Natural killer cell (primary cell): ENCODE results near the gene ACVR1. TPM values are rescaled to one million over a fixed set of nuclear protein-coding genes. Genes with fewer than 3 reads are reported as not detected.

Source experiments
- ATAC-seq, 3 donors: fragments of 150-1000 bp in 2 of 3; fragments of 200-7000 bp in 1 of 3; cut with Tn5 transposase; 1 replicate in 1 of 3; 2 replicates in 2 of 3; pipeline ENCODE4 v1.10.0; 2021; ENCODE audit warnings: mild to moderate bottlenecking in 2 of 3, moderate library complexity in 2 of 3
- DNase-seq, 2 donors: peaks; one replicate each; pipeline versions ENCODE4 v3.0.0 to v3.0.0-alpha.2; 2013 to 2021; ENCODE audit warnings: mixed read lengths in 1 of 2
- H3K27ac ChIP-seq: one replicate; pipeline ENCODE4 v1.5.1; 2013; ENCODE audit warnings: mild to moderate bottlenecking, low read length
- H3K27me3 ChIP-seq: one replicate; pipeline ENCODE4 v1.6.1; 2013; ENCODE audit warnings: low read length; ENCODE audit not compliant: control insufficient read depth, insufficient read depth
- H3K36me3 ChIP-seq: one replicate; pipeline ENCODE4 v1.6.1; 2013; ENCODE audit warnings: low read length; ENCODE audit not compliant: control insufficient read depth, insufficient read depth
- H3K4me1 ChIP-seq: one replicate; pipeline ENCODE4 v1.6.1; 2013; ENCODE audit warnings: low read length; ENCODE audit not compliant: control insufficient read depth, insufficient read depth
- H3K4me3 ChIP-seq: one replicate; pipeline ENCODE4 v1.5.1; 2013; ENCODE audit warnings: low read length
- H3K9me3 ChIP-seq: one replicate; pipeline ENCODE4 v1.6.1; 2013; ENCODE audit warnings: low read length; ENCODE audit not compliant: control insufficient read depth, insufficient read depth
- H3K27ac Mint-ChIP-seq, 2 donors: one replicate each; pipeline ENCODE4 v1.8.0; 2022; ENCODE audit warnings: mild to moderate bottlenecking in 2 of 2, mixed read lengths in 2 of 2, moderate library complexity in 1 of 2
- H3K27me3 Mint-ChIP-seq, 2 donors: one replicate each; pipeline ENCODE4 v1.8.0; 2022; ENCODE audit warnings: low read depth in 2 of 2, mixed read lengths in 2 of 2
- H3K36me3 Mint-ChIP-seq: one replicate; pipeline ENCODE4 v1.8.0; 2022; ENCODE audit warnings: mixed read lengths
- H3K4me1 Mint-ChIP-seq, 2 donors: one replicate each; pipeline ENCODE4 v1.8.0; 2022; ENCODE audit warnings: mixed read lengths in 2 of 2
- H3K4me3 Mint-ChIP-seq: one replicate; pipeline ENCODE4 v1.8.0; 2022; ENCODE audit warnings: mild to moderate bottlenecking, moderate library complexity, mixed read lengths
- H3K9me3 Mint-ChIP-seq, 2 donors: one replicate each; pipeline ENCODE4 v1.8.0; 2022; ENCODE audit warnings: mixed read lengths in 2 of 2
- WGBS: methylation state at CpG from one replicate; pipeline ENCODE4 v1.1.7; 2013; ENCODE audit warnings: missing lambda C conversion rate; ENCODE audit not compliant: insufficient coverage; 5-methylcytosine and 5-hydroxymethylcytosine counted together
- intact Hi-C: fragments of 100-400 bp; cut with micrococcal nuclease; formaldehyde crosslinking; loops from one replicate; pipeline ENCODE4 v1.14.2; 2022
- total RNA-seq, 4 donors: library from RNA; stranded (reverse); fragments of 120-200 nt in 1 of 4; gene quantifications; one replicate each; pipeline versions ENCODE4 v1.2.3 to v1.2.4, GENCODE V29; 2013 to 2022
- TF ChIP-seq, protein P1 (sequence below): fragments of 200-600 bp; IDR thresholded peaks from one replicate; pipeline ENCODE4 v1.8.0; 2022; ENCODE audit warnings: antibody characterized with exemption

Gene ACVR1
- total RNA-seq, 3 donors from 2014 or later (not counting 1 experiment from before 2014, with no cell fraction given), result 3.3 to 6.9 (median 6.1) TPM

DNA sequence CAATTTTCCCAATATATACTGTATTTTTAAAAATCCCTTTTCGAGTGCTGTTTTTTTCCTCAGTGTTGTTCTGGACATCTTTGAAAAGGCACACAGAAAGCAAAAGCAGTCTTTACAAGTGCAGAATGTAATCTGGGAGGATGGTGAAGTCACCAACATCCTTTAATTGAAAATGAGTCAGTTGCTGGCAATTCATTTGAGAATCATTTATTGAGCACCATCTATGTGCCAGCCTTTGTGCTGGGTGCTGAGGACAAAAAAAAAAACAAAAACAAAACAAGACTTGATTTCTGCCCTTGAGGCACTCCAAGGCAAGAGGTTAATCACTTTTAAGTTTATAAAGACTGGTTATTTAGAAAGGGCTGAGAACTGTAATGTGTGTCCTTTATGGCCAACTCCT lies 46.7 kb upstream of the ACVR1 start:
- Histone ChIP-seq H3K27me3 (peaks cover 2% of the 10 kb centered on the region), H3K4me3 (no peak overlapping the region), H3K9me3 (no peaks in the 10 kb centered on the region), H3K4me1 (no peaks in the 10 kb centered on the region), H3K27ac (no peak overlapping the region), H3K36me3 (no peaks in the 10 kb centered on the region)
- H3K4me3 Mint-ChIP-seq, result no peak overlapping the region
- no peak for DNase-seq
- H3K9me3 Mint-ChIP-seq, result no peaks in the 10 kb centered on the region
- peaks cover 0 to 8% of the 10 kb centered on the region in 2 donors for H3K27me3 Mint-ChIP-seq
- intact Hi-C loops, result no loop called here
- H3K27ac Mint-ChIP-seq, result no peak overlapping the region
- H3K4me1 Mint-ChIP-seq, result no peaks in the 10 kb centered on the region
- TF ChIP-seq, protein P1, sequence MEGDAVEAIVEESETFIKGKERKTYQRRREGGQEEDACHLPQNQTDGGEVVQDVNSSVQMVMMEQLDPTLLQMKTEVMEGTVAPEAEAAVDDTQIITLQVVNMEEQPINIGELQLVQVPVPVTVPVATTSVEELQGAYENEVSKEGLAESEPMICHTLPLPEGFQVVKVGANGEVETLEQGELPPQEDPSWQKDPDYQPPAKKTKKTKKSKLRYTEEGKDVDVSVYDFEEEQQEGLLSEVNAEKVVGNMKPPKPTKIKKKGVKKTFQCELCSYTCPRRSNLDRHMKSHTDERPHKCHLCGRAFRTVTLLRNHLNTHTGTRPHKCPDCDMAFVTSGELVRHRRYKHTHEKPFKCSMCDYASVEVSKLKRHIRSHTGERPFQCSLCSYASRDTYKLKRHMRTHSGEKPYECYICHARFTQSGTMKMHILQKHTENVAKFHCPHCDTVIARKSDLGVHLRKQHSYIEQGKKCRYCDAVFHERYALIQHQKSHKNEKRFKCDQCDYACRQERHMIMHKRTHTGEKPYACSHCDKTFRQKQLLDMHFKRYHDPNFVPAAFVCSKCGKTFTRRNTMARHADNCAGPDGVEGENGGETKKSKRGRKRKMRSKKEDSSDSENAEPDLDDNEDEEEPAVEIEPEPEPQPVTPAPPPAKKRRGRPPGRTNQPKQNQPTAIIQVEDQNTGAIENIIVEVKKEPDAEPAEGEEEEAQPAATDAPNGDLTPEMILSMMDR, result no peak
- no peak for ATAC-seq
- 78% methylated on average over 1 of the region's 1 CpG for WGBS
- H3K36me3 Mint-ChIP-seq, result no peaks in the 10 kb centered on the region

DNA sequence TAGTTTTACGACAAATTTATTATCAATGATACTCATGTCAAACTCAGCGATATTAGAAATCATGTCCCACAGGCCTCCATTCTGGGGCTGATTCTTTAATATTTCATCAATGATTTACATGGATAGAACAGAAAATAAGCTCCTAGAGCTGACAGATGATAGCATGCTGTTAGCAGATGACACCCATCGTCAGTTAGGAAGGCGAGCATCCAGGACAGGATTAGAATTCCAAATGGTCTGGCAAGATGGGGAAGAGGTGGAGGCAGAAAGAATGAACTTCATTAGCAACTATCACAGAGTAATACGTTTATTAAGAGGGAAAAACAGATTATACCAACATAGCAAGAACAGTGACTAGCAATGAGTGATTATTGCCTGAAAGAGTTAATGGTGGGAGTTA lies 46.2 kb upstream of the ACVR1 start:
- H3K9me3 ChIP-seq, result no peaks in the 10 kb centered on the region
- ATAC-seq (no peak), DNase-seq (no peak)
- intact Hi-C loops, result no loop called here
- Mint-ChIP-seq H3K4me1 (no peaks in the 10 kb centered on the region), H3K27ac (no peak overlapping the region), H3K36me3 (no peaks in the 10 kb centered on the region), H3K9me3 (no peaks in the 10 kb centered on the region), H3K27me3 (peaks cover 0 to 8% of the 10 kb centered on the region in 2 donors), H3K4me3 (no peak overlapping the region)
- TF ChIP-seq, protein P1, result no peak
- H3K27ac ChIP-seq, result no peak overlapping the region
- peaks cover 2% of the 10 kb centered on the region for H3K27me3 ChIP-seq
- no peaks in the 10 kb centered on the region for H3K4me1 ChIP-seq
- 89% methylated on average over 2 of the region's 5 CpGs for WGBS
- no peaks in the 10 kb centered on the region for H3K36me3 ChIP-seq
- no peak overlapping the region for H3K4me3 ChIP-seq

DNA sequence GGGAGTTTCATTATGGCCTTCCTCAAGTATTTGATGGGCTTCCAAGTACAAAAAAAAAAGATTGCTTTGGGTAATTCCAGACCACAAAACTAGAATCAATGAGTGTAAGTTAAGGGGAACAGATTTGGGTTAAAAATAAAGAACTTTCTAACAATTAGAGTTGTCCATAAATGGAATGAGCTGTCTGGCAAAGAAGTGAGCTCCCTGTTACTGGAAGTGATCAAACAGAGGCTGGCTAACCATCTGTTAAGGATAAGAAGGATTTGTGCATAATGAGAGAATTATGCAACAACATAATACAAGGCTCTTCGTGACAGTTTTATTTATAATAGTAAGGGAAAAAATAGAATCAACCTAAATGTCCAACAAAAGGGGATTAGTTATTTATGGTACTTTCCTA lies 44.6 kb upstream of the ACVR1 start:
- no CpG with 5 or more reads among the region's 1 CpG for WGBS
- no peaks in the 10 kb centered on the region for H3K4me1 ChIP-seq
- no peak overlapping the region for H3K27ac Mint-ChIP-seq
- no peaks in the 10 kb centered on the region for H3K9me3 ChIP-seq
- intact Hi-C loops, result no loop called here
- no peak overlapping the region for H3K27ac ChIP-seq
- DNase-seq (no peak), ATAC-seq (no peak)
- no peaks in the 10 kb centered on the region for H3K9me3 Mint-ChIP-seq
- no peaks in the 10 kb centered on the region for H3K4me1 Mint-ChIP-seq
- H3K4me3 ChIP-seq, result no peak overlapping the region
- TF ChIP-seq, protein P1, result no peak
- H3K27me3 Mint-ChIP-seq, result peaks cover 0 to 8% of the 10 kb centered on the region in 2 donors
- peaks cover 2% of the 10 kb centered on the region for H3K27me3 ChIP-seq
- no peaks in the 10 kb centered on the region for H3K36me3 ChIP-seq
- H3K36me3 Mint-ChIP-seq, result no peaks in the 10 kb centered on the region
- no peak overlapping the region for H3K4me3 Mint-ChIP-seq

- 76% methylated on average over 5 of the region's 6 CpGs for WGBS
- DNase-seq (no peak), ATAC-seq (no peak)
- no peak overlapping the region for H3K4me3 Mint-ChIP-seq
- Histone ChIP-seq H3K27me3 (peaks cover 2% of the 10 kb centered on the region), H3K4me3 (no peak overlapping the region), H3K36me3 (no peaks in the 10 kb centered on the region), H3K27ac (no peak overlapping the region), H3K4me1 (no peaks in the 10 kb centered on the region), H3K9me3 (no peaks in the 10 kb centered on the region)
- peaks cover 0 to 5% of the 10 kb centered on the region in 2 donors for H3K27me3 Mint-ChIP-seq
- intact Hi-C loops, result no loop called here
- no peaks in the 10 kb centered on the region for H3K4me1 Mint-ChIP-seq
- no peaks in the 10 kb centered on the region for H3K9me3 Mint-ChIP-seq
- TF ChIP-seq, protein P1, result no peak
- no peaks in the 10 kb centered on the region for H3K36me3 Mint-ChIP-seq
- no peak overlapping the region for H3K27ac Mint-ChIP-seq
Observed at GRCh38 chr2:157919181-157919580, 43.1 kb upstream of the ACVR1 start.
